ENCODE measurements around the gene PNMA1.

The PNMA1 gene

DNA sequence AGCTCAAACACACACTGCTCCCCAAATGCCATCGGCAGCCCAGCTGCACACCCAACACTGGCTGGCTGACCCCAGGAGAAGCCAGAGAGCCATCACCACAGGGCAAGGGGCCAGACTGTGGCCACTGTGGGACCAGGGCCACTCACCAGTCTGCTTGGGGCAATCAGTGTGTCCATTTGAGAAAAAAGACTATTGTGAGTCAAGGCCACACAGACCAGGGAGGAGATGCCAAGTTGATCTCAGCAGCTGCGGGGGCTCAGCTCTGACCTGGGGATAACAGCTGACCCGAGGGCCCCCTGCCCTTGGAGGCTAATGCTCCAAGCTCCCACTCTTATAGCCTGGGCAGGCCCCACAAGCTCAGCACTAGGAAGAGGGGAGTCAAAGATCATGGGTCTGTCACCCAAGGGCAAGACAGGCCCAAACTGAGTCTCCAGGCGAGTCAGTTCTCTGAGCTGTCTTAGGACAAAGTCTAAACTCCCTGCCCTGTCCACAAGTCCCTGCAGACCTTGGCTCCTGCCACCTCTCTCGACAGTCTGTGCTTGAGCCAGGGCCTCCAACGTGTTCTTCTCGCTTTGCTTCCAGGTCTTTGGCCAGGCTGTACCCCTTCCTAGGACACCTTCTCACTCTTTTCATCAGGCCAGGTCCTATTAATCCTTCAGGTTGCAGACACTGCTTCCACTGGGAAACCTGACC is 30.1 kb upstream of the PNMA1 start:
- no peaks in the 10 kb centered on the region for H3K27me3 ChIP-seq
- H3K27ac ChIP-seq = peak overlapping the region; percentile 98
- peaks cover 100% of the 10 kb centered on the region for H3K4me1 ChIP-seq
- peak overlapping the region; percentile 6 for H3K4me3 ChIP-seq
- H3K36me3 ChIP-seq = peaks cover 12% of the 10 kb centered on the region
- TF ChIP-seq Cebpa-rat (IDR thresholded peaks at IDR 0.05) = no peak
- H3K4me2 ChIP-seq = peak overlapping the region; percentile 99
- H3K9ac ChIP-seq = peak overlapping the region; percentile 84
- peaks cover 78% of the 10 kb centered on the region for H4K20me1 ChIP-seq
- no peaks in the 10 kb centered on the region for H3K9me3 ChIP-seq

DNA sequence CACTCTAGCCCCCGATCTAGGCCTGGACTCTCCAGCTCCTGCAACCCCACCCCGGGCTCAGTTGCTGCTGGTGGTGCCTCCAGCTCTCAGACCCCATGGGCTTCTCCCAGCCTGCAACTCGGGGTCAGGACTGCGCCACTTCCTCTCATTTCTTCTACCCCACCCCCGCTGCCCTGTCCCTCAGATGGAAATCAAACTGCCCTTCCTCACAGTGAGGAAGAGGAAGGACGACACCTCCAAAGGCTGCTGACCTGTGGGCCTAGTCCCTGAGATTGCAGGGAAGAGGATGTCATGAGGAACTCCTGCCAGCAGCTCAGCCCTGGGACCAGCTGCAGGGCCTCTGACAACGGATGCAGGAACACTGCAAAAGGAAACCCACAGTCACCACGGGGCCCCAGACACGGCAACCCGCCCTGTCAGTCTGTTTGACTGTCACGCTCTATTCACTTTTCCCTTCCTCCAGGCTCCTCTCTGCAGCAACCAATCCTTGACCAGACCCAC is 29.3 kb upstream of the PNMA1 start:
- Histone ChIP-seq H3K4me3 (peak overlapping the region; percentile 55), H4K20me1 (peaks cover 78% of the 10 kb centered on the region)

DNA sequence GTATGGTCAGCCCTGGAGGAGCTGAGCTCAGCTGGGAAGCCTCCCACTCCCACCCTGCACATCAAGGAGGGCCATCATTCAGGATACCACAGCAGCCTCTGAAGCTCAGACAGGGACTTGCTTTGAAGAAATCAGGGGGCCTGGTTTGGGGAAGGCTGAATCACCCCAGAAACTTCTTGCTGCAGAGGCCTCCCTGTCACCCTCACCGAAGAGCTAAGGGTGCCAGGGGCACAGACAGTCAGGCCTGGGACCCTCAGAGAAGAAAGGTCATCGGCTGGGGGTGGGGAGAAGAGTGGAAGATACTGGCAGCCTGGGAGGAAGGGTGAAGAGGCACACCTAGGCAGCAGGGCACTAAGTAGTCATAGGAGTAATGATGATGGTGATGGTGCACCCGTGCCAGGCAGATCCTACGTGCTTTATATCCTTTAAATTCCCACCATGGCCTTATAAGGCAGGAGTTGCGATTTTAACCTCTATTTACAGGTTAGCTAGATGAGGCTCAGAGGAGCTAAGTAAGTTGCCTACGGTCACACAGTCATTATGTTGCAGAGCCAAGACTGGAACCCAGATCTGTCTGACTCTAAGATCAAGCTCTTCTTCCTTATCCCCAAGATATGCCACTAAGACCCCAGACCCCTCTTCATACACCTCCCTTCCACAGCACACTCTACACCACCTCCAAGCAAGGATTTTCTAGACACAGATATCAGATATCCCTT is 28.5 kb upstream of the PNMA1 start:
- TF ChIP-seq Cebpa-rat (IDR thresholded peaks at IDR 0.05) = no peak
- H3K27me3 ChIP-seq = no peaks in the 10 kb centered on the region
- H3K9me3 ChIP-seq = no peaks in the 10 kb centered on the region
- H3K27ac ChIP-seq = peak overlapping the region; percentile 98
- peak overlapping the region; percentile 99 for H3K4me2 ChIP-seq
- H3K4me3 ChIP-seq = peak overlapping the region; percentile 55
- peak overlapping the region; percentile 84 for H3K9ac ChIP-seq
- H3K36me3 ChIP-seq = peaks cover 28% of the 10 kb centered on the region
- H4K20me1 ChIP-seq = peaks cover 78% of the 10 kb centered on the region
- H3K4me1 ChIP-seq = peaks cover 86% of the 10 kb centered on the region

More for the DNA sequence above, 29.3 kb upstream of the PNMA1 start:
- peak overlapping the region; percentile 98 for H3K27ac ChIP-seq
- TF ChIP-seq Cebpa-rat (IDR thresholded peaks at IDR 0.05) = no peak
- peak overlapping the region; percentile 99 for H3K4me2 ChIP-seq
- peak overlapping the region; percentile 84 for H3K9ac ChIP-seq
- no peaks in the 10 kb centered on the region for H3K27me3 ChIP-seq
- H3K4me1 ChIP-seq = peaks cover 94% of the 10 kb centered on the region
- H3K36me3 ChIP-seq = peaks cover 20% of the 10 kb centered on the region
- H3K9me3 ChIP-seq = no peaks in the 10 kb centered on the region

DNA sequence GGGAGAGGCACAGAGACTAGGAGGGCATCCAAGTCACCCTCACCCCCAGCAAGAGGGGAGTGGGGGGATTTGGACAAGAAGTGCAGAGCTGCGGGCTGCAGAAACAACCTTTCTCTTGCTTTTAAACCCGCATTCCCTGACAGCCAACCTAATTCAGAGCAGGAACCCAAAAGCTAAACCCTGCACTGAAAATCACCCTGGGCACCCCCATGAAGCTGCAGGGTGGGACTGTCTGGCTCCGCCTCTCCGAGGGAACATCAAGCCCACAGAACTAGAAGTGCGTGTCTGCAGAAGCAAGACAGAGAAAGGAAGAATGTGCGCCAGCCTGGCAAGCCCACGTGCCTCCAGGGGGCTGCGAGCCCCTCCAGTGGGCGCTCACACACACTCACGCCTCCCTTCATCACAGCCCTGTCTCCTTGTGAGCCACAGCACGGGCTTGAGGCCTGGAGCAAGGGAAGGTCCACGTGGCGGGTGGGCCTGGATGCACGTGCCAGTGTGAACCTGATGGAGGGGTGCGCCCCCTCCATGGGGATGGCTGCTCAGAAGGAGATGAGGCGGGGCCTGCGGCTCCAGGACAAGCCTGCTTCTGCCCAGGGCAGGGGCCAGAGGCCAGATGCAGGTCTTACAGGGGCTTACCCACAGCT is 27.8 kb upstream of the PNMA1 start:
- H3K27ac ChIP-seq = peak overlapping the region; percentile 98
- H3K4me3 ChIP-seq = peak overlapping the region; percentile 55
- no peaks in the 10 kb centered on the region for H3K27me3 ChIP-seq
- TF ChIP-seq Cebpa-rat (IDR thresholded peaks at IDR 0.05) = no peak
- H3K9me3 ChIP-seq = no peaks in the 10 kb centered on the region
- H4K20me1 ChIP-seq = peaks cover 78% of the 10 kb centered on the region
- H3K36me3 ChIP-seq = peaks cover 35% of the 10 kb centered on the region
- peak overlapping the region; percentile 84 for H3K9ac ChIP-seq
- peaks cover 79% of the 10 kb centered on the region for H3K4me1 ChIP-seq
- H3K4me2 ChIP-seq = peak overlapping the region; percentile 99

DNA sequence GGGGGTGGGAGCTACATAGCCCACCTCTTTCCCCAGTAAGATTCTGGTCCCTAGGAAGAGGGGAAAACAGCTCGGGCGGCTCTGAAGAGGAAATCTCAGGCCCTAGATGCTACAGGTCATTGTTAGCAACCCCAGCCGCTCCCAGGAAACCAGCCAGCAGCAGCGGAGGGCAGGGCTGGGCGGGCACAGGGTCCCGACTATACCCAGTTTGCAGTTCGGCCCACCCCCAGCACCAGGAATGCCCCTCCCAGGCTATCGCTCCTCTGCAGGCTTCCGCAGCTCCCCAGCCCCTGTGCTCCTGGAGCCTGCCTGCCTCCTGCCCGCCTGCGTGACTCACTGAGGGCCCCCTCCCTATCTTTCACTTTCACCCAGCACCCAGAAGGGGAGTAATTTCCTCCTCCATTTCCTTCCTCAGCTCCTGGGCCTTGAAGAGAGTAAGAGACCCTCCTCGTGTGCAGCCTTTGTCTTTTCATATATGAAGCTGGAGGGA is 27.2 kb upstream of the PNMA1 start:
- TF ChIP-seq Cebpa-rat (IDR thresholded peaks at IDR 0.05) = no peak
- Histone ChIP-seq H3K9ac (peak overlapping the region; percentile 84), H3K27ac (peak overlapping the region; percentile 98), H3K4me3 (peak overlapping the region; percentile 55), H3K27me3 (no peaks in the 10 kb centered on the region), H3K4me2 (peak overlapping the region; percentile 99), H3K9me3 (no peaks in the 10 kb centered on the region), H3K4me1 (peaks cover 73% of the 10 kb centered on the region), H3K36me3 (peaks cover 40% of the 10 kb centered on the region), H4K20me1 (peaks cover 78% of the 10 kb centered on the region)

DNA sequence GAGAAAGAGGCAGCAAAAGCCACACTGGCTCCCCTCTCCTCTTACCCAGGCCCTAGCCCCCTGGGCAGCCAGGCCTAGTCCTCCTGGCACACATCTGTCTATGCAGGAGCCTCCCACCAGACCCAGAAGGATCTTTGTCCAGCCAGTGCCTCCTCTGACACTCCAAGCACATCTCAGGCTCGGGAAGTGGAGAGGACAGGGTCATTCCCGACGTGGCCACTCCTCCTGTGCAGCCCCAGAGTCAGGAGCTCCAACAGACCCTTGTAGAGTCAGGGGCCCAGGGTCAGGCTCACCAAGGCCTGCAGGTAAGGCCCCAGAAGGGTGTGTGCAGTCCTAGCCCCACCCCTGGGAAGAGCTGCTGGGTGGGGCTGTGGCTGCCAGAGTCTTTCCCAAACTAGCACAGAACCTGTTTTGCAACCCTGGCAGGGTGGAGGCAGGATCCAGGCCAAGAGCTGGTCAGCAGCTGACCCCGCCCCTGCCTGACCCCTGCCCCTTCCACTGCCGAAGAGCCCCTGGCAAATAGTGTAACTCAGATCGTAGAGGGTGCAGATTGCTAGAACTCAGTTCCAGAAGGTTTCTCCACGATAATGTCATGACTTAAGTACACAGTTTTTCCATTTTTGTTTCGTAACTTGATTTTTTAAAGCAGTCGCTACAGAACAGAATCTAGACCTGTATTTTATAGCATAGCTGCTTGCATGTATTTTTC is 26.6 kb upstream of the PNMA1 start:
- Histone ChIP-seq H3K27ac (peak overlapping the region; percentile 98), H3K36me3 (peaks cover 47% of the 10 kb centered on the region), H4K20me1 (peaks cover 74% of the 10 kb centered on the region), H3K4me1 (peaks cover 67% of the 10 kb centered on the region), H3K9me3 (no peaks in the 10 kb centered on the region), H3K27me3 (no peaks in the 10 kb centered on the region), H3K4me2 (peak overlapping the region; percentile 99), H3K9ac (peak overlapping the region; percentile 84), H3K4me3 (peak overlapping the region; percentile 55)
- no peak for TF ChIP-seq Cebpa-rat (IDR thresholded peaks at IDR 0.05)

DNA sequence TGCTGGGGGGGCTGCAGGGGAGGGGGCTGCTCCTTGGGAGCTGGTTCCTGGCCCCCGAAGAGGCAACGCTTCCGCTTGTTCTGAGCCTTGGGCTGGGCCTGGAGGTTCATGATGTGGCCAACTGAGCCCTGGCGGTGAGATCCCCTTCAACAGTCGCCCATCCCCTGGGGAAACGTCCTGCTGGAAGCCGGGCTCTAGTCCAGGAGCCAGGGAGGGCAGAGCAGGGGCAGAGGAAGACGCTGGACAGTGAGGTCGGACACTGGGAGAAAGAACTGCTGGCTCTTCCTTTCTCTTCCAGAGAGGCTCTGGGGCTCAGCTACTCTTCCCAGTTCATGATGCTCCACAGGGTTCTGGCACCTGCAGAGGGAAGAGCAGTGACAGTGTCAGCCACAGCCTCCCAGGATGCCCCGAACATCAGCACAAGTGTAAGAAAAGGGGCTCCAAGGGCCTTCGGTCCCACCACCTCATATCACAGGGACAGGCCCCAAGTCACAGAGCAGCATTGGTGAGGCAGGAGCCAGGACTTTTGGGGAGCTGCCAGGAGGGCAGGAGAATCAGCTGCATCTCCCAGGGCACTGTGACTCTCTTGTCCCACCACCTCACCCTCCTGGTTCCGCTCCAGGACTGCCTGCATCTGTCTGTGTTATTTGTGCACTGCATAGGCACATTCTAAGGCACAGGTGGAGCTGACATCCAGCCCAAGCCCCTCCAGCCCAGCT is 25.9 kb upstream of the PNMA1 start:
- Histone ChIP-seq H3K9me3 (no peaks in the 10 kb centered on the region), H3K36me3 (peaks cover 54% of the 10 kb centered on the region), H3K4me3 (no peak overlapping the region), H3K27ac (peak overlapping the region; percentile 98), H3K9ac (peak overlapping the region; percentile 84), H3K4me1 (peaks cover 59% of the 10 kb centered on the region), H3K4me2 (peak overlapping the region; percentile 99), H3K27me3 (no peaks in the 10 kb centered on the region), H4K20me1 (peaks cover 74% of the 10 kb centered on the region)
- no peak for TF ChIP-seq Cebpa-rat (IDR thresholded peaks at IDR 0.05)

DNA sequence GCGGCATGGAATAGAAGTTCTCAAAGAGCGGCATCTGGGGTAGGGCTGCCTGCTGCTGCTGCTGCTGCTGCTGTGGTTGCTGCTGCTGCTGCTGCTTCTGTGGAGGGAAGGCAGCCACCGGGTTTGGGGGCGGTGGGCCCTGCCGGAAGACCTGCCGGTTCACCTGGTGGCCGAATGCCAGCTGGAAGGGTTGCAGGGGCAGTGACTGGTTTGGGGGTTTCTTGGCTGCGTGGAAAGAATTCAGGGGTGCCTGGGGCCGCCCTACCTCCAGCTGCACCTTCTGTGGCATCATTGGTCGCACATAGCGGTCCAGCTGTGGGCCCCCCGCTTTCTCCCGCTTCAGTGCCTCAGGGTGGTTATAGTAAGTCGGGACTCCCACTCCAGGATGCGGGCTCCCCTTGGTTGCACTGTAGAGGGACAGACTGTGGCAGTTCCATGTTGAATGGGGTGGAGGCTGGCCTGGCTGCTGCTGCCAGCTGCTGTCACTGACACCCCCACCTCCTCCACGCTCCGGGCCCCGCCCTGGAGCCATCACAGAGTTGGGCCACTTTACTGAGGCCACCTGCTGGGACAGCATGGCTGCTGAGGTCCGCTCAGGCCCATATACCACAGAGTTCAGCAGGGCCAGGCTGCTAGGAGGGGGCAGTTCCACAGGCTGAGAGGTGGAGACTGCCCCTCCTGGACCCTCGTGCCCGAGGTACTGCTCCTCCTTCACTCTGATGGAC is 25.2 kb upstream of the PNMA1 start:
- peak overlapping the region; percentile 98 for H3K27ac ChIP-seq
- H3K4me1 ChIP-seq = peaks cover 52% of the 10 kb centered on the region
- peaks cover 74% of the 10 kb centered on the region for H4K20me1 ChIP-seq
- H3K27me3 ChIP-seq = no peaks in the 10 kb centered on the region
- H3K4me3 ChIP-seq = no peak overlapping the region
- TF ChIP-seq Cebpa-rat (IDR thresholded peaks at IDR 0.05) = no peak
- H3K9me3 ChIP-seq = no peaks in the 10 kb centered on the region
- peak overlapping the region; percentile 84 for H3K9ac ChIP-seq
- H3K4me2 ChIP-seq = peak overlapping the region; percentile 99
- peaks cover 61% of the 10 kb centered on the region for H3K36me3 ChIP-seq

All from BLaER1 (cell line).